GM10847 (cell line): ENCODE results near the gene GSTM4.

Source experiments
- POLR2A ChIP-seq: IDR thresholded peaks from 2 replicates; pipeline ENCODE4 v1.6.1; 2011; ENCODE audit not compliant: insufficient read length; ENCODE audit errors: extremely low read depth

Gene GSTM4

DNA sequence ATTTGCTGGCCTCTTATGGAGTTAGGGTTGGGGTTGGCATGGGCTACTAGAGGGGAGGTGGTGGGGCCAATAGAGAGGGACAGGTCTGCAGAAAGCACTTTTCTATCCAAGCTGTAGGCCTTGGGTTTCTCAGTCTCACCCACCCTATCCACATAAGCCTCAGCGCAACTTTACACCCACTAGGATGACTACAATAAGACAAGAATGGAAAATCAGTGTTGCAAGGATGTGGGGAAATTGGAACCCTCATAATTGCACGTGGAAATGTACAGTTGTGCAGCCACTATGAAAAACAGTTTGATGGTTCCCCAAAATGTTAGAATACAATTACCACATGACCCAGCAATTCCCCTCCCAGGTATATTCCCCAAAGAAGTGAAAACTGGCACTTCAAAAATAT, 14.0 kb upstream of the GSTM4 start:
- TF ChIP-seq POLR2A, result no peak

DNA sequence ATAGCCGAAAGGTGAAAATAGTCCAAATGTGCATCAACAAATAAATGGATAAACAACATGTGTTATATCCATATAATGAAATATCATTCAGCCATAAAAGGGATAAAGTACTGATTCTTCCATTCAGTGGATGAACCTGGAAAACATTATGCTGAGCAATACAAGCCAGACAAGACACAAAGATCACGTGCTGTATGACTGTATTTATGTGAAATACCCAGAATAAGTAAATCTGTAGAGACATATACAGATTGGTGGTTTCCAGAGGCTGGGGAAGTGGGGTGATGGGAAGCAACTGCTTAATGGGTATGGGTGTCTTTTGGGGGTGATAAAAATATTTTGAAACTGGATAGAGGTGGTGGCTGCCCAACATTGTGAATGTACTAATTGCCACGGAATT, 13.3 kb upstream of the GSTM4 start:
- no peak for TF ChIP-seq POLR2A

DNA sequence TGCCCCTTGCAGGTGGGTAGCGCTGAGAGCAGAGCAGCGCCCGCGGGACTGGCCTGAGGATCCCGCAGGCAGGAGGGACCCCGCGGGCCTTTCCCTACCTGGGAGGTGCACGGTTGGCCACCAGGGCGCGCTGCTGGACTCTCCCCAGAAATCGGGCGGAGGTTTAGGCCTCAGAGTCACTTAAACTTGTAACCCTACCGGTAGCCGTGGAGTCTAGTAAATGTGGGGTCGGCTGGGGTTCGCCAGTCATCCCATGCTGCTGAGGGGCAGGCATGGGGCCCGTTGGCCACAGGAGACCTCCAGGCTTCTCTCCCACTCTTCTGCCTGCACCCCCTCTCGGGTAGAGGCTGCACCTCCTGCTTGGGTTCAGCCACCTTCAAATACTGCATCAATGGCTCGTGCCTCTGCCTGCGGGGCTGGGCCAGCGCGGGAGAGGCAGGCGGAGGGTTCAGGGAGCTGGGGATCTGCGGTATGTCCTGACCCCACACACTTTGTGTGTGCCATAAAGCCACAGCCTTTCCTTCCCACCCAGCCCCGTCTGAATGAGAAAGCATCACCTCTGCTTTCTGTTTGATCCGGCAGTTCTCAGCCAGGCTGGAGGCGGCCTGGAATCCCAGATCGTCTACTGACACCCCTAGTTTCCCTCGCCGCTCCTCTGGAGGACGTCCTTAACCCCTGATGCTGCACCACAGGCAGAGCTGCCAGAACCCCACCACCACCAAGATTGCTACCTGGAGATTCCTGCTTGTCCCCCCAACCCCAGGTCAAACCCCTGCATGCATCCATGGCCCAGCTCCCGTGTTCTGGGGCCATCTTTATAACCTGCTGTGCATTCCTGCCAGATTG, 12.3 kb upstream of the GSTM4 start:
- no peak for TF ChIP-seq POLR2A

DNA sequence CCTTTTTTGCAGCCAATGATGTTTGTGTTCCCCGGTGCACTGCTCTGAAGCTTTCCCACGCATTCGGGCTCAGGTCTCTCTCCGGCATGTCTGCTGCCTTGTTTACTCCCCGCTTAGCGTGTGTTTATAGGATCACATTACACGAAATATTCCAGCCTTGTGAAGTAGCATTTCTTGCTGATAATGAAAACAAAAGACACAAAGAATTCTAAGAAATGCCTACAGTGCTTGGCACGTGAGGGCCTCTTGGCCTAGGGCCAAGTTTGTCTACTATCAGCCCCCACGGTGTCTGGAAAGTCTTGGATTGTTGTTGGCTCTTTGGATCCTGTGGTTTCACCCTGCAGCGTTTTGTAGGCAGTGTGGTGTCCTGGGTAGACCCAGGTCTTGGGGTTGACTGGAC, 11.2 kb upstream of the GSTM4 start:
- no peak for TF ChIP-seq POLR2A

DNA sequence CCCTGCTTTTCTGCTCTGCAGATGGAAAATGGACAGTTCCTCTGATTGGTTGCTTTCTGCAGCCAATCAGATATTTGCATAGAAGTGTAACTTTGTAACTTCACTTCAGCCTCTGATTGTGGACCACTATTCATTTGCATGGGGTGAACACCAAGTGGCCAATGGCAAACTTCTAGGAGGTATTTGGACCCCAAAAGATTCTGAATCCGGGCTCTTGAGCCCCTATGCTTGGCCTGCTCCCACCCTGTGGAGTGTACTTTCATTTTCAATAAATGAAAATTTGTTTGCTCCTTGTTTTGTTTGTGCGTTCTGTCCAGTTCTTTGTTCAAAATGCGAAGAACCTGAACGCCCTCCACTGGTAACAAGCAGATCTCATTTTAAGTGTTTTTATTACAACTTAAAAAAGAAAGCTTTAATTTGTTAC, 6.4 kb upstream of the GSTM4 start:
- no peak for TF ChIP-seq POLR2A

DNA sequence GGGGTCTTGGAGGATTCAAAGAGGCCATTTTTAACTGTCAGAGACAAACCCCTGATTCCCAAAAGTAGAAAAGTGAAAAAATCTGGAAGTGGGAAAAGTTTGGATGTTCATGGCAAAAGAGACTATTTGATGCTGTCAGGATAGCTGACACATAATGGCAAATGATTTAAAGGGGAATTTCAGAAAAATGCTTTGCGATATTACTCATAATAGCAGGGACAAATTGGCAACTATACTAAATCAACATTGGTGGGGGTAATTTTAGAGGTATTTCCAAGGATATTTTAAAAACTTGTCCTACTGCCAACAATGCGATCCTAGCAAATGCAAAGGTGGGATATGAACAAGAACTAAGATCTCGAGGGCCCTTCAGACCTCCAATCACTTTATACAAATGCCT, 5.3 kb upstream of the GSTM4 start:
- no peak for TF ChIP-seq POLR2A

DNA sequence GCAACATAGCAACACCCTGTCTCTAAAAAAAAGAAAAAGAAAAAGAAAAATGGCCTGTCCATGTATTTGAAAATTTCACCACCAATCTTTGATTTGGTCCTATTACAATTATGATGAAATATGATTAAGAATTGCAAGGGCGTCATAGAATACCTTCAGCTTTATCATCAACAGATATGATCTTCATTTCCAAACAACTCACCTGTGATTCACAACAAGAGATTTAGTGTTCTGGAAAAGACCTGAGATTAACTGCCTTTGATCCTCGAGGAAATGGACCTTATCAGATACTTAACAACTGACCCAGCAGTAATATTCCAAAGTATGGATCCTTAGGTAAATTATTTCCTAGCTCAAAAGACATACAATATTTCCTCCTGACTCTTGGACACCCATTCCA, 3.5 kb upstream of the GSTM4 start:
- no peak for TF ChIP-seq POLR2A

DNA sequence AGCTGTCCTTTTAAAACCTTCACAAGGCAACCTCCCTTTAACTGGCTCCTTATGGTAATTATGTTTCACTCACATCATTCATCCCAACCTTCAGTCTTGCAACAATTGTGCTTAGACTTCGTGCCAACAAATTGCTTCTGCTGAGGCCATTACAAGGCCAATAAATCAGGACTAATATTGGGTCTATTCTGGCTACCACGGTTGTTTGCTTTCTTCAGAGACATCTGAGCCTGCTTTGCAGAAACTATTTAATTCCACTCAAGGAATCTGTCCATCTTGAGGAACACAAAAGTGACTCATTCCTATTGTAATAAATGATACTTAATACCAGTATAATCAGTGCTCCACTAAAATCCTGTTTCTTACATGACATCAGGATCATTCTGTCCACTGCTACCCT, 2.6 kb upstream of the GSTM4 start:
- TF ChIP-seq POLR2A, result no peak

DNA sequence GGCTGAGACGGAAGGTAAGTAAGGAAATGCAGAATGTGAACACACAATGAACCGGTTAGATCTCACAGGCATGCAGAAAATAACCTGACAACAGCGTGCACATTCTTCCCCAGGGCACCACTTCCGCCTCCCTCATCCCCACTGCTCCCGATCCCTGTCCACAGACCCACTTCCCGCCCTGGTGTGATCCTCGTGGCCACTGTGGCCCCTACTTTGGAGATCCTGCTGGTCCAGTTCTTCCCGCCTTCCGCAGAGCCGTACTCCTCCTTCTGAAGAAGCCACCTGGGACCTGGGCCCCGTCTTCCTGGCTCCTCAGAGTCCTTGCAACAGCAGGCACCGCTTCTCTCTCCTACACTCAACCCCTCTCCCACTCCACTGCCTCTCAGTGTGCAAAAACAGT, 1.4 kb upstream of the GSTM4 start:
- TF ChIP-seq POLR2A, result no peak

DNA sequence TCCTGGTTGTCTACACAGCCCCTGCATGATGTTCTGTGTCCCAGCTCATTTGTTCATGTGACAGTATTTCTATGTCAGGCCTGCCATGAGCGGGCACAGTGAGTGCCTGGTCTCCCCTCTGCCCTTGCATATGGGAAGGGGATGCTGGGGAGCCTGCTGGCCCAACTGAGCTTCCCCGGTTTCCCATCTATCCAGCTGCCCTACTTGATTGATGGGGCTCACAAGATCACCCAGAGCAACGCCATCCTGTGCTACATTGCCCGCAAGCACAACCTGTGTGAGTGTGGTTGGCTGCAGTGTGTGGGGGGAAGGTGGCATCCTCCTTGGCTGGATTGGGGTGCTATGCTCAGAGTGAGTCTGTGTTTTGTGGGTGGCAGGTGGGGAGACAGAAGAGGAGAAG, 1.5 kb downstream of the GSTM4 start:
- TF ChIP-seq POLR2A, result no peak

DNA sequence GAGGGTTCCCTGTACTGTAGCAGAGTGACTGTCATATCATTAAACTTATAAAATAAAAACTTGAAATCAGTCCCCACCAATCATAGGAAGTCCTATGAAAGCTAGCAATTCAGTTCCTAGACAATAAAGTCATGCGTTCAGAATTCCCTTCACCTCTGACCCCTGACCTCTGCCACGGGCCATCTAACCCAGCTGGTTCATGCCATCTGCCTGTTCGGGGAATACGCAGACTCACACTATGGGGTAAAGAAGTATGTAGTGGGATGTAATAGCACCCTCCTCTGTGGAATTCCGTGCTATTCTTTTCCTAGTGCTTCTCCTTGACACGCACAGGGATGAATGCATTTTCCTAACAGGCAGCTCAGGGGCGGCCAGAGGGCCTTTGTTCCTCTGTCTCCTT, 2.1 kb downstream of the GSTM4 start:
- TF ChIP-seq POLR2A, result no peak

DNA sequence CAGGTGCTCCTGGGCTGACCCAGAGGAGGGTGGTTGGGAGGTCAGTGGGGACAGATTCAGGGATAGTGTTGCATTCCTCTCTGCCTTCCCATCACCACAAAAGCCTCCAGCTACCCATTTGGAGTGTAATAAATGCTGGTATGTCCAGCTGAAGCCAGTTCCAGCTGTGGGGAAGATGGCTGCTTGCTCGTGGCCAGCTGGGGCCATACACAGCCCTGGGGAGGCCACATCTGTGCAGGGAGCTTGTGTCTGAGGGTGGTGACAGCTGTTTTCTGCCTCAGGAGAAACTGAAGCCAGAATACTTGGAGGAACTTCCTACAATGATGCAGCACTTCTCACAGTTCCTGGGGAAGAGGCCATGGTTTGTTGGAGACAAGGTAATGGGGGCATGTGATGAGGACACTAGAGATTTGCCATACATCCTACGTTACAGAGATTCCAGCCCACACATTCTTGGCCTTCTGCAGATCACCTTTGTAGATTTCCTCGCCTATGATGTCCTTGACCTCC, 2.7 kb downstream of the GSTM4 start:
- no peak for TF ChIP-seq POLR2A

DNA sequence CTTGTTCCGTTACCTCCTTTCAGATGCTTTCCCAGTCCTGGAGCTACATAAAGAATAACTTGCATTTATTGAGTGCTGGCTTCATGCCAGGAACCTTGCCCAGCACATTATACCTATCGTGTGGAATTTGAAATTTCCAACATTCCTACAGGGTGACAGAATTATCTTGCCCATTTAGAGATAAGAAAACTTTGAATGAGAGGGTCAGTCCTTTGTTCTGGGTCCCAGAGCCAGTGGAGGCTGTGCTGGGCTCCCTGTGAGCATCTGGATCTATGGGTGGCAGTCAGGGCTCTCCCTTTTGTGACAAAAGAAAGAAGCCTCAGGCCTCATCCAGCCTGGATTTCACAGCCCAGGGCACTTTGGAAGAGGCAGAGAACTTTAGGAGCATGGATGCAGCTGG, 3.2 kb downstream of the GSTM4 start:
- TF ChIP-seq POLR2A, result no peak

DNA sequence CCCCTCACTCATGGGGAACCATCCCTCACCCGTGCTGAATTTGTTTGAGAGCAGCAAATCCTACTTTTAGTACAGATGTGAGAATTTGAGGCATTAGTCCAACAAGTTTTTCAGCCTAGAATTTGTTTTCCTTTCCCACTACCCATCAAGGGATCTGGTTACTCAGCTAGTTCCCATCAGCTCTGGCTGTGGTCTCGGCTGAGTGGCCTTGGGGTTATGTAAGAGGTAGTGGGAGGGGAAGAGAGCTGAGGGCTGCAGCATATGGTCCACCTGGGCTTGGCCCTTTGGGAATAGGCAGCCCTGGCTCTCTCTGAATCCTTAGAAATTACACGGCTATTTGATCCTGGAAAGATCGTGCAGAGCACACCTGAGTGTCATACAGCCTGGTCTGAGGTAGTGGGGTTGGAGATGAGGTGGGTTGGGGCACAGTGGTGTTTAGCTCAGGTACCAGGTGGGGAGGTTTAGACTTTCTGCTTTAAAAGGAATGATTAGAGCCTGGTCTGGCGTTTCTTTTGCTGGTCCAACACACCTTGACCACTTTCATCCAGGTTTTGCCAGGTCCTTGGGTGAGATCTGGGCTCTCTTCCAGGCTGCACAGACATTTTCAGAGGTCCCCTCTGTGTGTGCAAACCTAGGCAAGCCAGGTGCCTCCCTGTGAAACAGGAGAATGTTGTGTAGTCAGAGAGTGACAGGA, 4.2 kb downstream of the GSTM4 start:
- no peak for TF ChIP-seq POLR2A

DNA sequence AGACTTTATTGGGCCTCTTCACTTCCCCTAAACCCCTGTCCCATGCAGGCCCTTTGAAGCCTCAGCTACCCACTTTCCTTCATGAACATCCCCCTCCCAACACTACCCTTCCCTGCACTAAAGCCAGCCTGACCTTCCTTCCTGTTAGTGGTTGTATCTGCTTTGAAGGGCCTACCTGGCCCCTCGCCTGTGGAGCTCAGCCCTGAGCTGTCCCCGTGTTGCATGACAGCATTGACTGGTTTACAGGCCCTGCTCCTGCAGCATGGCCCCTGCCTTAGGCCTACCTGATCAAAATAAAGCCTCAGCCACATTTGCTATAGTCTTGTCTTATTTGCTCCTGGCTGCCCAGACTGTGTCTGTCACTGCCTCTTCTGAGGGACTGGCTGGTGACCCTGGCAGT, 5.5 kb downstream of the GSTM4 start:
- TF ChIP-seq POLR2A, result no peak

DNA sequence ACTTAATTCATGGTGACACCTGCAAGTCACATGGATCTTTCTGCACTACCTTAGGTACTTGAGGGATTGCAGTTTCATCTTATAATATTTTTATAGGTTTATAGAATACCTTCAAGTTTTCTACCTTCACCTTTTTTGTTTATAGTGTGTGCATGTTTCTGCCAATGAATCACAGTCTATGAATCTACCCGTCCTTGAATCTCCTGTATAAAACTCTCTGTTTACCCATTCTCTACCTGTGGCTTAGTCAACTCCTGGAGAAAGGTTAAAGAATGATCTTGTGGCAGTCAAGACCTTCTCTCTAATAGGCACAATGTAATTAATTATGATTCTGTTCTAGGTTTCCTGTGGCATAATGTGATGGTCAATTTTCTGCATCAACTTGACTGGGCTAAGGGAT, 8.8 kb downstream of the GSTM4 start:
- no peak for TF ChIP-seq POLR2A
